ENCODE results near the gene MND1.
"Not testable (repeated sequence)": the region's sequence is repeated elsewhere in the genome, so short reads cannot be mapped to it uniquely, and the experiment has no call there.

DNA sequence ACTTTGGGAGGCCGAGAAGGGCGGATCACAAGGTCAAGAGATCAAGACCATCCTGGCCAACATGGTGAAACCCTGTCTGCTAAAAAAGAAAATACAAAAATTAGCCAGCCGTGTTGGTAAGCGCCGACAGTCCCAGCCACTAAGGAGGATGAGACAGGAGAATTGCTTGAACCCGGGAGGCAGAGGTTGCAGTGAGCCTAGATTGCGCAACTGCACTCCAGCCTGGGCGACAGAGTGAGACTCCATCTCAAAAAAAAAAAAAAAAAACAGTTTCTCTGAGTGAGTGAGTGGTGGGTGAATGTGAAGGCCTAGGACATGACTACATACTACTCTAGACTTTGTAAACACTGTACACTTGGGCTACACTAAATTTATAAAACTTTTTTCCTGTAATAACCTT, 72.0 kb downstream of the MND1 start:
- TF ChIP-seq, protein P1, sequence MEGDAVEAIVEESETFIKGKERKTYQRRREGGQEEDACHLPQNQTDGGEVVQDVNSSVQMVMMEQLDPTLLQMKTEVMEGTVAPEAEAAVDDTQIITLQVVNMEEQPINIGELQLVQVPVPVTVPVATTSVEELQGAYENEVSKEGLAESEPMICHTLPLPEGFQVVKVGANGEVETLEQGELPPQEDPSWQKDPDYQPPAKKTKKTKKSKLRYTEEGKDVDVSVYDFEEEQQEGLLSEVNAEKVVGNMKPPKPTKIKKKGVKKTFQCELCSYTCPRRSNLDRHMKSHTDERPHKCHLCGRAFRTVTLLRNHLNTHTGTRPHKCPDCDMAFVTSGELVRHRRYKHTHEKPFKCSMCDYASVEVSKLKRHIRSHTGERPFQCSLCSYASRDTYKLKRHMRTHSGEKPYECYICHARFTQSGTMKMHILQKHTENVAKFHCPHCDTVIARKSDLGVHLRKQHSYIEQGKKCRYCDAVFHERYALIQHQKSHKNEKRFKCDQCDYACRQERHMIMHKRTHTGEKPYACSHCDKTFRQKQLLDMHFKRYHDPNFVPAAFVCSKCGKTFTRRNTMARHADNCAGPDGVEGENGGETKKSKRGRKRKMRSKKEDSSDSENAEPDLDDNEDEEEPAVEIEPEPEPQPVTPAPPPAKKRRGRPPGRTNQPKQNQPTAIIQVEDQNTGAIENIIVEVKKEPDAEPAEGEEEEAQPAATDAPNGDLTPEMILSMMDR (IDR thresholded peaks at IDR 0.05) = not testable (repeated sequence)
- TF ChIP-seq POLR2AphosphoS5 (IDR thresholded peaks at IDR 0.05) = not testable (repeated sequence)
